GM12878 (cell line): ENCODE measurements around the gene LIN54. TPM values are rescaled to one million over a fixed set of nuclear protein-coding genes. Genes with fewer than 3 reads are reported as not detected.

Experiments
- ATAC-seq: fragments of 200-7000 bp; cut with Tn5 transposase; 3 replicates; pipeline ENCODE4 v1.9.1; 2020; ENCODE audit warnings: mild to moderate bottlenecking, moderate library complexity
- BruUV-seq: library from RNA; stranded (reverse); fragments of 400-500 nt; replicated peaks from 2 replicates; lab custom pipeline; 2021; lab: Mats Ljungman, UMichigan
- CTCF ChIA-PET: fragments of 300-600 bp; sonication (Branson Sonifier 250); formaldehyde crosslinking; extraction: SDS; loops from one replicate; lab custom pipeline; 2021; ENCODE audit warnings: inconsistent platforms; lab: Yijun Ruan, JAX
- POLR2A ChIA-PET: fragments of 350-600 bp; formaldehyde crosslinking; extraction: SDS; loops from one replicate; lab custom pipeline; 2021; ENCODE audit warnings: inconsistent platforms; lab: Charles Lee
- RAD21 ChIA-PET: fragments of 300-600 bp; sonication (Branson Sonifier 250); formaldehyde crosslinking; loops from one replicate; lab custom pipeline; 2023; ENCODE audit warnings: antibody characterized with exemption; ENCODE audit not compliant: unreplicated experiment; lab: Charles Lee
- SMC1A ChIA-PET: fragments of 300-600 bp; sonication (Branson Sonifier 250); formaldehyde crosslinking; loops from one replicate; lab custom pipeline; 2023; ENCODE audit not compliant: unreplicated experiment, uncharacterized antibody; lab: Charles Lee
- DNase-seq: peaks from one replicate; pipeline ENCODE4 v3.0.0-alpha.2; 2011; ENCODE audit warnings: low read depth, low spot score
- FAIRE-seq: peaks from 3 replicates; lab custom pipeline; 2011; peaks lifted over from hg19 to GRCh38; lab: Jason Lieb, UNC
- H2AFZ ChIP-seq: 2 replicates; pipeline ENCODE4 v1.6.0; 2011; ENCODE audit warnings: low read depth, low read length, control low read depth; ENCODE audit not compliant: control insufficient read depth
- H3K27ac ChIP-seq: 2 replicates; pipeline ENCODE4 v1.5.1; 2011; ENCODE audit warnings: control low read depth; ENCODE audit not compliant: control insufficient read depth, insufficient read depth
- H3K27me3 ChIP-seq, 2 experiments: replicated peaks in 1 of 2; 2 replicates each; pipeline versions ENCODE4 v1.6.0 to v1.6.1; 2011; ENCODE audit warnings: low read length in 1 of 2; ENCODE audit not compliant: control insufficient read depth in 2 of 2, insufficient read depth in 2 of 2
- H3K36me3 ChIP-seq, 2 experiments: 2 replicates each; pipeline ENCODE4 v1.5.1; 2011; ENCODE audit warnings: low read length in 1 of 2; ENCODE audit not compliant: control insufficient read depth in 2 of 2, insufficient read depth in 2 of 2
- H3K4me1 ChIP-seq: 2 replicates; pipeline ENCODE4 v1.6.1; 2011; ENCODE audit warnings: mild to moderate bottlenecking, low read length, moderate library complexity, mixed read lengths; ENCODE audit not compliant: control insufficient read depth, insufficient read depth
- H3K4me2 ChIP-seq: 2 replicates; pipeline ENCODE4 v1.6.0; 2011; ENCODE audit warnings: control low read depth; ENCODE audit not compliant: control insufficient read depth, insufficient read depth
- H3K4me3 ChIP-seq: fragments of 200-600 bp; sonication (generic); 2 replicates; pipeline ENCODE4 v1.5.1; 2016
- H3K79me2 ChIP-seq: 2 replicates; pipeline ENCODE4 v1.6.0; 2011; ENCODE audit warnings: low read length; ENCODE audit not compliant: control insufficient read depth, insufficient read depth
- H3K9ac ChIP-seq: 2 replicates; pipeline ENCODE4 v1.8.0; 2011; ENCODE audit warnings: low read length, control low read depth, mixed read lengths; ENCODE audit not compliant: control insufficient read depth, insufficient read depth
- H3K9me3 ChIP-seq: replicated peaks from 3 replicates; pipeline ENCODE4 v1.5.1; 2011; ENCODE audit warnings: mild to moderate bottlenecking, low read length; ENCODE audit not compliant: control insufficient read depth, insufficient read depth
- H4K20me1 ChIP-seq: 2 replicates; pipeline ENCODE4 v1.6.0; 2011; ENCODE audit not compliant: control insufficient read depth, insufficient read depth
- CUX1 ChIP-seq: IDR thresholded peaks from 2 replicates; pipeline ENCODE4 v1.6.1; 2012; ENCODE audit warnings: improper control_type of control experiment, low read depth, low read length; ENCODE audit not compliant: insufficient replicate concordance
- HDAC2 ChIP-seq: fragments of 200-600 bp; sonication (generic); IDR thresholded peaks from 2 replicates; pipeline ENCODE4 v1.6.1; 2017
- SMAD1 ChIP-seq: fragments of 450-650 bp; IDR thresholded peaks from 2 replicates; pipeline ENCODE4 v1.6.1; 2018; ENCODE audit warnings: mild to moderate bottlenecking, low read depth; ENCODE audit not compliant: partially characterized antibody
- ZBTB40 ChIP-seq: fragments of 450-650 bp; IDR thresholded peaks from 2 replicates; pipeline ENCODE4 v1.6.1; 2016; ENCODE audit warnings: mild to moderate bottlenecking, moderate library complexity, borderline replicate concordance
- ZNF217 ChIP-seq: fragments of 450-650 bp; IDR thresholded peaks from 2 replicates; pipeline ENCODE4 v1.6.1; 2017; ENCODE audit warnings: antibody characterized with exemption, mild to moderate bottlenecking
- in situ Hi-C: fragments of 300-500 bp; cut with MboI; formaldehyde crosslinking; loops from 9 replicates; pipeline ENCODE4 v1.14.3; 2018; ENCODE audit warnings: mixed read lengths
- intact Hi-C: fragments of 100-400 bp; cut with micrococcal nuclease; formaldehyde crosslinking; loops from one replicate; pipeline ENCODE4 v1.14.2; 2022; ENCODE audit not compliant: unreplicated experiment
- polyA plus RNA-seq, 11 experiments: library from polyadenylated mRNA; depleted of rRNA in 4 of 11; unstranded in 6 of 11; stranded (reverse) in 5 of 11; fragments of >200 nt; fragmentation: Nextera tagmentation in 4 of 11; fragmentation: Illumina TruSeq in 1 of 11; extraction: Ambion mirVana in 4 of 11; extraction: Trizol in 1 of 11; gene quantifications; 1 replicate in 1 of 11; 2 replicates in 10 of 11; pipeline versions ENCODE4 v1.2.1 to v1.2.3, GENCODE V29; 2011 to 2016; ENCODE audit warnings: inconsistent platforms in 2 of 11, missing spikeins in 2 of 11, low read depth in 1 of 11
- total RNA-seq, 4 experiments: library from RNA; depleted of rRNA in 3 of 4; stranded (reverse); fragments of >200 nt in 3 of 4; fragmentation: Illumina TruSeq in 1 of 4; extraction: Trizol in 1 of 4; gene quantifications; 2 replicates each; pipeline versions ENCODE4 v1.2.1 to v1.2.3, GENCODE V29; 2013 to 2021

Gene LIN54
- total and polyA plus RNA-seq, 10 of the 15 experiments (the other 5 are each of a cell fraction or from before 2014, with no cell fraction given): 1.5 to 20.4 (median 12.2) TPM

GRCh38 chr4:82934441-82934840 lies 76.2 kb downstream of the LIN54 start:
- no peaks in the 10 kb centered on the region for H4K20me1 ChIP-seq
- H3K4me1 ChIP-seq: no peaks in the 10 kb centered on the region
- ChIA-PET RAD21 (no interaction called here), POLR2A (no interaction called here), CTCF (no interaction called here), SMC1A (interaction anchor here (0.8 kb wide), 1 partner anchor 16 kb away, joined by 3 read pairs; no protein-coding TSS in a partner anchor)
- in situ Hi-C loops (no loop called here), intact Hi-C loops (no loop called here)
- H3K4me3 ChIP-seq: no peak overlapping the region
- no peak overlapping the region for H3K27ac ChIP-seq
- no peak overlapping the region for H2AFZ ChIP-seq
- peaks cover 1 to 4% of the 10 kb centered on the region in 2 experiments; a peak in 3 of 4 replicates for H3K36me3 ChIP-seq
- H3K9me3 ChIP-seq: no peaks in the 10 kb centered on the region
- BruUV-seq: no TSS peak
- DNase-seq (no peak), ATAC-seq (no peak), FAIRE-seq (no peak)
- H3K4me2 ChIP-seq: no peak overlapping the region
- H3K9ac ChIP-seq: no peak overlapping the region
- H3K27me3 ChIP-seq: no peaks in the 10 kb centered on the region
- no peaks in the 10 kb centered on the region for H3K79me2 ChIP-seq
- TF ChIP-seq ZBTB40: no peak
- TF ChIP-seq SMAD1: no peak
- TF ChIP-seq CUX1: no peak
- TF ChIP-seq HDAC2: no peak
- no peak for TF ChIP-seq ZNF217
